Fibroblast of upper back skin (primary cell): ENCODE data around the gene IWS1.
"Not testable (repeated sequence)": the region's sequence is repeated elsewhere in the genome, so short reads cannot be mapped to it uniquely, and the experiment has no call there.

ENCODE experiments used
- DNase-seq: peaks from one replicate; pipeline ENCODE4 v3.0.0-alpha.2; 2013

The IWS1 gene

GRCh38 chr2:127527001-127527804, 914 bp upstream of the IWS1 start:
- DNase-seq = no peak

- DNase-seq = peak; percentile 43
Observed at GRCh38 chr2:127525691-127526131, 578 bp downstream of the IWS1 start.

GRCh38 chr2:127524198-127524834, 2.0 kb downstream of the IWS1 start:
- not testable (repeated sequence) for DNase-seq

GRCh38 chr2:127523269-127523939, 2.9 kb downstream of the IWS1 start:
- no peak for DNase-seq

GRCh38 chr2:127520424-127520823, 5.9 kb downstream of the IWS1 start:
- no peak for DNase-seq

GRCh38 chr2:127517465-127517864, 8.8 kb downstream of the IWS1 start:
- no peak for DNase-seq

GRCh38 chr2:127516041-127516762, 10.1 kb downstream of the IWS1 start:
- DNase-seq = peak; percentile 74

- no peak for DNase-seq
Observed at GRCh38 chr2:127515383-127515915, 10.8 kb downstream of the IWS1 start.

GRCh38 chr2:127514485-127514884, 11.8 kb downstream of the IWS1 start:
- no peak for DNase-seq

GRCh38 chr2:127514076-127514475, 12.2 kb downstream of the IWS1 start:
- DNase-seq = no peak

- no peak for DNase-seq
Observed at GRCh38 chr2:127512362-127512761, 13.9 kb downstream of the IWS1 start.

GRCh38 chr2:127511917-127512316, 14.4 kb downstream of the IWS1 start:
- no peak for DNase-seq

- no peak for DNase-seq
Observed at GRCh38 chr2:127511090-127511695, 15.1 kb downstream of the IWS1 start.

- DNase-seq = no peak
Observed at GRCh38 chr2:127510073-127510472, 16.2 kb downstream of the IWS1 start.

- peak; percentile 100 for DNase-seq
Observed at GRCh38 chr2:127508631-127509034, 17.7 kb downstream of the IWS1 start.

- peak; percentile 23 for DNase-seq
Observed at GRCh38 chr2:127508023-127508630, 18.2 kb downstream of the IWS1 start.

GRCh38 chr2:127506510-127506909, 19.8 kb downstream of the IWS1 start:
- no peak for DNase-seq

GRCh38 chr2:127504552-127505430, 21.5 kb downstream of the IWS1 start:
- peak; percentile 27 for DNase-seq

- DNase-seq = no peak
Observed at GRCh38 chr2:127503491-127503890, 22.8 kb downstream of the IWS1 start.

GRCh38 chr2:127498386-127498785, 27.9 kb downstream of the IWS1 start:
- DNase-seq = peak; percentile 10

GRCh38 chr2:127490283-127490682, 36.0 kb downstream of the IWS1 start:
- no peak for DNase-seq
